ENCODE data around the gene NDUFB2. TPM values are rescaled to one million over a fixed set of nuclear protein-coding genes. Genes with fewer than 3 reads are reported as not detected.

NDUFB2 gene
- total RNA-seq, 4 donors from 2014 or later = 153 to 309 (median 188) TPM

GRCh38 chr7:140654109-140654387 is 42.5 kb upstream of the NDUFB2 start:
- WGBS, 2 donors = 44 to 63% methylated on average over 2 of the region's 2 CpGs
- TF ChIP-seq CTCF (IDR thresholded peaks at IDR 0.05) = no peak
- TF ChIP-seq POLR2A (IDR thresholded peaks at IDR 0.05) = no peak
- no peak overlapping the region for H3K4me3 ChIP-seq (ENCODE audit: low read depth, poor library complexity, severe bottlenecking)
- intact Hi-C loops (cut with DNase I; ENCODE audit: low total_unique reads) = no loop called here
- no peak for DNase-seq (ENCODE audit: low spot score in 2 of 2)

GRCh38 chr7:140654661-140655060 is 41.8 kb upstream of the NDUFB2 start:
- TF ChIP-seq POLR2A (IDR thresholded peaks at IDR 0.05) (no peak), CTCF (IDR thresholded peaks at IDR 0.05) (no peak)
- H3K4me3 ChIP-seq (ENCODE audit: low read depth, poor library complexity, severe bottlenecking) = no peak overlapping the region
- intact Hi-C loops (cut with DNase I; ENCODE audit: low total_unique reads) = no loop called here
- WGBS, 2 donors = 94 to 97% methylated on average over 4 of the region's 4 CpGs
- DNase-seq (ENCODE audit: low spot score in 2 of 2) = no peak

GRCh38 chr7:140655511-140656408 is 40.7 kb upstream of the NDUFB2 start:
- intact Hi-C loops (cut with DNase I; ENCODE audit: low total_unique reads) = loop anchor here (2.0 kb wide), 1 partner anchor 143 kb away; no protein-coding TSS in a partner anchor
- no peak overlapping the region for H3K4me3 ChIP-seq (ENCODE audit: low read depth, poor library complexity, severe bottlenecking)
- TF ChIP-seq CTCF (IDR thresholded peaks at IDR 0.05) (no peak), POLR2A (IDR thresholded peaks at IDR 0.05) (no peak)
- 88 to 90% methylated on average over 16 of the region's 16 CpGs for WGBS, 2 donors
- no peak for DNase-seq (ENCODE audit: low spot score in 2 of 2)

GRCh38 chr7:140656548-140657515 is 39.7 kb upstream of the NDUFB2 start:
- intact Hi-C loops (cut with DNase I; ENCODE audit: low total_unique reads) = loop anchor here (2.0 kb wide), 1 partner anchor 144 kb away; no protein-coding TSS in a partner anchor
- TF ChIP-seq CTCF (IDR thresholded peaks at IDR 0.05) (no peak), POLR2A (IDR thresholded peaks at IDR 0.05) (no peak)
- no peak overlapping the region for H3K4me3 ChIP-seq (ENCODE audit: low read depth, poor library complexity, severe bottlenecking)
- peak in 1 of 2 donors; percentile 76 for DNase-seq (ENCODE audit: low spot score in 2 of 2)
- WGBS, 2 donors = 43 to 48% methylated on average over 11 of the region's 11 CpGs

GRCh38 chr7:140657891-140658290 is 38.6 kb upstream of the NDUFB2 start:
- intact Hi-C loops (cut with DNase I; ENCODE audit: low total_unique reads) = loop anchor here (2.0 kb wide), 1 partner anchor 145 kb away; no protein-coding TSS in a partner anchor
- H3K4me3 ChIP-seq (ENCODE audit: low read depth, poor library complexity, severe bottlenecking) = no peak overlapping the region
- WGBS, 2 donors = 84 to 92% methylated on average over 9 of the region's 9 CpGs
- TF ChIP-seq POLR2A (IDR thresholded peaks at IDR 0.05) = no peak
- no peak for TF ChIP-seq CTCF (IDR thresholded peaks at IDR 0.05)
- DNase-seq (ENCODE audit: low spot score in 2 of 2) = no peak
